ENCODE data around the gene MBD5. TPM values are rescaled to one million over a fixed set of nuclear protein-coding genes. Genes with fewer than 3 reads are reported as not detected.
A peak's percentile ranks its signal among the peaks of the same experiment; 100 is the strongest.

Gene MBD5
- total RNA-seq, 4 donors from 2014 or later: 15.4 to 43.0 (median 18.4) TPM

- DNase-seq (ENCODE audit: low spot score) (no peak), ATAC-seq (ENCODE audit: low FRiP score) (no peak)
- no peak for TF ChIP-seq CTCF (IDR thresholded peaks at IDR 0.05)
These were observed 330.7 kb downstream of the MBD5 start for GRCh38 chr2:148351437-148352143.

- DNase-seq (ENCODE audit: low spot score) (no peak), ATAC-seq (ENCODE audit: low FRiP score) (no peak)
- TF ChIP-seq CTCF (IDR thresholded peaks at IDR 0.05): no peak
These were observed 337.5 kb downstream of the MBD5 start for GRCh38 chr2:148358375-148358774.

GRCh38 chr2:148360662-148361061 lies 339.8 kb downstream of the MBD5 start:
- DNase-seq (ENCODE audit: low spot score) (no peak), ATAC-seq (ENCODE audit: low FRiP score) (no peak)
- TF ChIP-seq CTCF (IDR thresholded peaks at IDR 0.05): no peak

GRCh38 chr2:148362144-148362796 lies 341.4 kb downstream of the MBD5 start:
- DNase-seq (ENCODE audit: low spot score): no peak
- no peak for TF ChIP-seq CTCF (IDR thresholded peaks at IDR 0.05)

GRCh38 chr2:148375214-148375613 lies 354.3 kb downstream of the MBD5 start:
- no peak for ATAC-seq (ENCODE audit: low FRiP score)
- no peak for TF ChIP-seq CTCF (IDR thresholded peaks at IDR 0.05)
- no peak for DNase-seq (ENCODE audit: low spot score)

More at GRCh38 chr2:148362144-148362796, 341.4 kb downstream of the MBD5 start:
- no peak for ATAC-seq (ENCODE audit: low FRiP score)

GRCh38 chr2:148391324-148391723 lies 370.4 kb downstream of the MBD5 start:
- peak; percentile 48 for ATAC-seq (ENCODE audit: low FRiP score)
- TF ChIP-seq CTCF (IDR thresholded peaks at IDR 0.05): no peak
- DNase-seq (ENCODE audit: low spot score): no peak

GRCh38 chr2:148402786-148403185 lies 381.9 kb downstream of the MBD5 start:
- DNase-seq (ENCODE audit: low spot score) (no peak), ATAC-seq (ENCODE audit: low FRiP score) (no peak)
- TF ChIP-seq CTCF (IDR thresholded peaks at IDR 0.05): no peak

All from omental fat pad (tissue), 4 donors.